ENCODE data around the gene INKA2.
"Not testable (repeated sequence)": the region's sequence is repeated elsewhere in the genome, so short reads cannot be mapped to it uniquely, and the experiment has no call there.

The INKA2 gene

DNA sequence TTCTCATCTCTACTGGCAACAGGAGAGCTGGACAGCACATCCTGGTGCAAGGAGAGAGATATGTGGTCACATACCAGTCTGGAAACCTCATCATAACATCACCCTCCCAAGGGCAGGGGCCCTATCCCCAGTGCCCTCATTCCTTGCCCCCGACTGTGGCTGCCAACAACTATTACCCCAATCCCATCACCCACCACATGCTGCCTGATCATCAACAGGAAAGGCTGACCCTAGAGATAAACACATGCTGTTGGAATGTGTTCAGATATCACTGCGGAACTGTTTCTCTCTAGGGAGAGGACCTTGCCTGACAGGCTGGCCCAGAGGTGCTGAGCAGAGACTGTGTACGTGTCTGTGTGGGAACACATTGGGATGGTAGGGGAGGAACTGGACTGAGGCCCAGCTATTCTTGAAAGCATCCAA lies 4.5 kb upstream of the INKA2 start:
- H2AFZ ChIP-seq (ENCODE audit: low read length) = no peak overlapping the region
- H3K4me3 ChIP-seq (ENCODE audit: low read length, poor library complexity, severe bottlenecking) = no peak overlapping the region
- H3K9me2 ChIP-seq (replicated peaks; ENCODE audit: low read depth, low read length) = no peaks in the 10 kb centered on the region
- no peaks in the 10 kb centered on the region for H3K9me3 ChIP-seq (ENCODE audit: insufficient read depth, low read depth, low read length)
- no peaks in the 10 kb centered on the region for H3K27me3 ChIP-seq (ENCODE audit: insufficient read depth, low read length, poor library complexity, severe bottlenecking)
- TF ChIP-seq, protein P1, sequence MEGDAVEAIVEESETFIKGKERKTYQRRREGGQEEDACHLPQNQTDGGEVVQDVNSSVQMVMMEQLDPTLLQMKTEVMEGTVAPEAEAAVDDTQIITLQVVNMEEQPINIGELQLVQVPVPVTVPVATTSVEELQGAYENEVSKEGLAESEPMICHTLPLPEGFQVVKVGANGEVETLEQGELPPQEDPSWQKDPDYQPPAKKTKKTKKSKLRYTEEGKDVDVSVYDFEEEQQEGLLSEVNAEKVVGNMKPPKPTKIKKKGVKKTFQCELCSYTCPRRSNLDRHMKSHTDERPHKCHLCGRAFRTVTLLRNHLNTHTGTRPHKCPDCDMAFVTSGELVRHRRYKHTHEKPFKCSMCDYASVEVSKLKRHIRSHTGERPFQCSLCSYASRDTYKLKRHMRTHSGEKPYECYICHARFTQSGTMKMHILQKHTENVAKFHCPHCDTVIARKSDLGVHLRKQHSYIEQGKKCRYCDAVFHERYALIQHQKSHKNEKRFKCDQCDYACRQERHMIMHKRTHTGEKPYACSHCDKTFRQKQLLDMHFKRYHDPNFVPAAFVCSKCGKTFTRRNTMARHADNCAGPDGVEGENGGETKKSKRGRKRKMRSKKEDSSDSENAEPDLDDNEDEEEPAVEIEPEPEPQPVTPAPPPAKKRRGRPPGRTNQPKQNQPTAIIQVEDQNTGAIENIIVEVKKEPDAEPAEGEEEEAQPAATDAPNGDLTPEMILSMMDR (conservative IDR thresholded peaks at IDR 0.05; ENCODE audit: low read length) = no peak
- TF ChIP-seq EZH2phosphoT487 (IDR thresholded peaks at IDR 0.05; ENCODE audit: borderline replicate concordance) = no peak
- H4K20me1 ChIP-seq (ENCODE audit: insufficient read depth, low read length, poor library complexity, severe bottlenecking) = no peaks in the 10 kb centered on the region
- H3K4me2 ChIP-seq (ENCODE audit: low read depth, low read length, poor library complexity, severe bottlenecking) = no peak overlapping the region
- H3K9ac ChIP-seq (ENCODE audit: low read depth, low read length, poor library complexity, severe bottlenecking) = no peak overlapping the region
- H3K4me1 ChIP-seq (ENCODE audit: insufficient read depth, low read length, poor library complexity, severe bottlenecking) = peaks cover 10% of the 10 kb centered on the region
- no peaks in the 10 kb centered on the region for H3F3A ChIP-seq (ENCODE audit: low read depth)
- H3K79me2 ChIP-seq (ENCODE audit: insufficient read depth, low read length) = no peaks in the 10 kb centered on the region
- no peaks in the 10 kb centered on the region for H3K36me3 ChIP-seq (ENCODE audit: insufficient read depth, low read length)

DNA sequence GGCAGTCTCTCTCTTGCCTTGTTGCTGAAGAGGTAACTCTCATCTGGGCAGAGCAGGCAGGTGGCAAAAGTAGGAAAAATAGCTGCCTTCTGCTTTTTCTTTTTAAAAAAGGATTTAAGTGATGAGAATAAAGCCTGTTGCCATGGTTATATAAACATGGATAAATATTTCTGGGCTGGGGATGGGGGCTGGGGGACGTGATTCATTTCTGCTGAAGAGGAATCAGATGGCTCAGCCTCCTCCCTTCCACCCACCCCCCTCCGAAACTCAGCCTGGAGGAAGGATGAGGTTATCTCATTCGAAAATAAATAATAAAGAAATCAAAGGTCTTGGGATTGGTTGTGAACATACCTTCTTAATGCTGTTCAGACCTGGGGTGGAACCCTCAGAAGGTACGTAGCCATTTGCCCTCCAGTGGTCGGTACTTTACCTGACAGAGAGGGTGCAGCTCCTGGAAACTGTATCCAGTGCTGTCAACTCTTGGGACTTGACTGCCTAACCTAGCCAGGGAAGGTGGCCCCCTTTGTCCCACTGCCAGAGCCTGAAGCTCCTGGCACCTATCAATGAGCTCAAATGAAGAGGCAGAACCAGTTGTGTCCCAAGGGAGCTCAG lies 3.8 kb upstream of the INKA2 start:
- H3K79me2 ChIP-seq (ENCODE audit: insufficient read depth, low read length) = no peaks in the 10 kb centered on the region
- no peak overlapping the region for H3K9ac ChIP-seq (ENCODE audit: low read depth, low read length, poor library complexity, severe bottlenecking)
- no peak overlapping the region for H3K4me3 ChIP-seq (ENCODE audit: low read length, poor library complexity, severe bottlenecking)
- no peak for TF ChIP-seq EZH2phosphoT487 (IDR thresholded peaks at IDR 0.05; ENCODE audit: borderline replicate concordance)
- TF ChIP-seq, protein P1 (conservative IDR thresholded peaks at IDR 0.05; ENCODE audit: low read length) = no peak
- no peaks in the 10 kb centered on the region for H3F3A ChIP-seq (ENCODE audit: low read depth)
- H3K36me3 ChIP-seq (ENCODE audit: insufficient read depth, low read length) = no peaks in the 10 kb centered on the region
- no peaks in the 10 kb centered on the region for H3K27me3 ChIP-seq (ENCODE audit: insufficient read depth, low read length, poor library complexity, severe bottlenecking)
- no peaks in the 10 kb centered on the region for H3K9me3 ChIP-seq (ENCODE audit: insufficient read depth, low read depth, low read length)
- no peak overlapping the region for H3K4me2 ChIP-seq (ENCODE audit: low read depth, low read length, poor library complexity, severe bottlenecking)
- peaks cover 16% of the 10 kb centered on the region for H3K4me1 ChIP-seq (ENCODE audit: insufficient read depth, low read length, poor library complexity, severe bottlenecking)
- no peaks in the 10 kb centered on the region for H4K20me1 ChIP-seq (ENCODE audit: insufficient read depth, low read length, poor library complexity, severe bottlenecking)
- H3K9me2 ChIP-seq (replicated peaks; ENCODE audit: low read depth, low read length) = no peaks in the 10 kb centered on the region
- H2AFZ ChIP-seq (ENCODE audit: low read length) = no peak overlapping the region

DNA sequence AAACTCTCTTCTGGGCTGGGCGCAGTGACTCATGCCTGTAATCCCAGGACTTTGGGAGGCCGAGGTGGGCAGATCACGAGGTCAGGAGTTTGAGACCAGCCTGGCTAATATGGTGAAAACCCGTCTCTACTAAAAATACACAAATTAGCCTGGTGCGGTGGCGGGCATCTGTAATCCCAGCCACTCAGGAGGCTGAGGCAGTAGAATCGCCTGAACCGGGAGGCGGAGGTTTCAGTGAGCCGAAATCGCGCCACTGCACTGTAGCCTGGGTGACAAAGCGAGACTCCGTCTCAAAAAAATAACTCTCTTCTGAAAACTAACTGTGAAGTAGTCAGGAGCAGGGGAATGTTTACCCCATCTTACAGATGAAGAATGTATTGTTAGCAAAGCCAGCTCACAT lies 3.1 kb upstream of the INKA2 start:
- not testable (repeated sequence) for H3K9me2 ChIP-seq (replicated peaks; ENCODE audit: low read depth, low read length); H4K20me1 ChIP-seq (ENCODE audit: insufficient read depth, low read length, poor library complexity, severe bottlenecking); H3K79me2 ChIP-seq (ENCODE audit: insufficient read depth, low read length); H3K4me3 ChIP-seq (ENCODE audit: low read length, poor library complexity, severe bottlenecking); H3K9ac ChIP-seq (ENCODE audit: low read depth, low read length, poor library complexity, severe bottlenecking); H3K27me3 ChIP-seq (ENCODE audit: insufficient read depth, low read length, poor library complexity, severe bottlenecking); H2AFZ ChIP-seq (ENCODE audit: low read length); H3K36me3 ChIP-seq (ENCODE audit: insufficient read depth, low read length); H3F3A ChIP-seq (ENCODE audit: low read depth); H3K9me3 ChIP-seq (ENCODE audit: insufficient read depth, low read depth, low read length); H3K4me2 ChIP-seq (ENCODE audit: low read depth, low read length, poor library complexity, severe bottlenecking)
- peaks cover 24% of the 10 kb centered on the region for H3K4me1 ChIP-seq (ENCODE audit: insufficient read depth, low read length, poor library complexity, severe bottlenecking)

All from Loucy (cell line).